Suprapubic skin (tissue), 3 donors: ENCODE results near the gene ZNF726.

Experiments used
- CTCF ChIP-seq, 2 donors: fragments of 200-600 bp in 1 of 2; fragments of 450-650 bp in 1 of 2; sonication (generic) in 1 of 2; IDR thresholded peaks; one replicate each; pipeline ENCODE4 v1.5.1; 2016 to 2019; ENCODE audit warnings: antibody characterized with exemption in 2 of 2, mild to moderate bottlenecking in 1 of 2, moderate library complexity in 1 of 2
- POLR2A ChIP-seq, 2 donors: fragments of 450-650 bp; IDR thresholded peaks; one replicate each; pipeline ENCODE4 v1.6.1; 2017; ENCODE audit warnings: antibody characterized with exemption in 2 of 2, mild to moderate bottlenecking in 2 of 2, moderate library complexity in 2 of 2

DNA sequence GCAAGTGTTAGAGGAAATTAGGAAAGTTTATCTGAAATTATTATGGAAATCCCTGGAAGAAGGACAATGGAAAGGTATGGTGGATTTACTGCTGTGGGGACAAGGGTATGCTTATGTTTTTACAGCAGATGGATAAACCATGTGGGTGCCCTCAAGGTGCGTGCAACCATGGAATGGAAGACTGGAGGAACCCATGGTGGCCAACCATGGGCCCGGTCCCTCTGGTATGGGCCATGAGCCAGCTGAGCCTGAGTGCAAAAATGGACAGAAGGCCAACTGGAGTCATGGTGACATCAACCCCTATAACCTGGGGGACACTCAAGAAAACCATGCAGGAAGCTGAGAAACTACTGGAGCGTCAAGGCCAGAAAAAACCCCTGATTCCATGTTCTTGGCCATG lies 46.1 kb upstream of the ZNF726 start:
- no peak for TF ChIP-seq POLR2A (IDR thresholded peaks at IDR 0.05)
- no peak for TF ChIP-seq CTCF (IDR thresholded peaks at IDR 0.05)
